ENCODE data around the gene LRP3. TPM values are rescaled to one million over a fixed set of nuclear protein-coding genes. Genes with fewer than 3 reads are reported as not detected.

The LRP3 gene
- total RNA-seq, 1 donor from 2014 or later = 28.8 TPM

DNA sequence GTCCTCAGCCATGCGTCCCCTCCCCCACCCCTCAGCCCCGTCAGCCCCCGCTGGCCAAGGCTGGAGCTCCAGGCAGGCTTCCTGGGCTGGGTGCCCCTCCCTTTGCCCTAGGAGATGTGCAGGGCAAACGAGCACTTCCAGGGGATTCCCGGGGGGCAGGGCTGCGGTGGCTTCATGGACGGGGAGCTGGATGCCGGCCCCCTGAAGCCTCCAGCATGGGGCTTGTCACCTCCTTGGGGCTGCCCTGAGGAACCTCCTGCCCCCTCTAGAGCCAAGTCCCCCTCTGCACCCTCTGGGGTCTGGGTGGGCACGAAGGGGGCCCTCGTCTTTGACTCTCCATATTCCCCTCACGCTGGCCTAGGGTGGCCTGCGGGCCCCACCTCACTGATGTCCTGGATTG is 56.9 kb downstream of the LRP3 start:
- peaks cover 0 to 1% of the 10 kb centered on the region in 2 donors for H3K9me3 ChIP-seq
- H3K4me1 ChIP-seq = no peaks in the 10 kb centered on the region
- intact Hi-C loops (cut with DNase I) = no loop called here
- DNase-seq (ENCODE audit: low spot score in 2 of 2) = no peak
- no peak overlapping the region for H3K27ac ChIP-seq
- no peak overlapping the region for H3K4me3 ChIP-seq
- H3K27me3 ChIP-seq = no peaks in the 10 kb centered on the region
- TF ChIP-seq, protein P1, sequence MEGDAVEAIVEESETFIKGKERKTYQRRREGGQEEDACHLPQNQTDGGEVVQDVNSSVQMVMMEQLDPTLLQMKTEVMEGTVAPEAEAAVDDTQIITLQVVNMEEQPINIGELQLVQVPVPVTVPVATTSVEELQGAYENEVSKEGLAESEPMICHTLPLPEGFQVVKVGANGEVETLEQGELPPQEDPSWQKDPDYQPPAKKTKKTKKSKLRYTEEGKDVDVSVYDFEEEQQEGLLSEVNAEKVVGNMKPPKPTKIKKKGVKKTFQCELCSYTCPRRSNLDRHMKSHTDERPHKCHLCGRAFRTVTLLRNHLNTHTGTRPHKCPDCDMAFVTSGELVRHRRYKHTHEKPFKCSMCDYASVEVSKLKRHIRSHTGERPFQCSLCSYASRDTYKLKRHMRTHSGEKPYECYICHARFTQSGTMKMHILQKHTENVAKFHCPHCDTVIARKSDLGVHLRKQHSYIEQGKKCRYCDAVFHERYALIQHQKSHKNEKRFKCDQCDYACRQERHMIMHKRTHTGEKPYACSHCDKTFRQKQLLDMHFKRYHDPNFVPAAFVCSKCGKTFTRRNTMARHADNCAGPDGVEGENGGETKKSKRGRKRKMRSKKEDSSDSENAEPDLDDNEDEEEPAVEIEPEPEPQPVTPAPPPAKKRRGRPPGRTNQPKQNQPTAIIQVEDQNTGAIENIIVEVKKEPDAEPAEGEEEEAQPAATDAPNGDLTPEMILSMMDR (IDR thresholded peaks at IDR 0.05) = no peak
- H3K36me3 ChIP-seq = no peaks in the 10 kb centered on the region

DNA sequence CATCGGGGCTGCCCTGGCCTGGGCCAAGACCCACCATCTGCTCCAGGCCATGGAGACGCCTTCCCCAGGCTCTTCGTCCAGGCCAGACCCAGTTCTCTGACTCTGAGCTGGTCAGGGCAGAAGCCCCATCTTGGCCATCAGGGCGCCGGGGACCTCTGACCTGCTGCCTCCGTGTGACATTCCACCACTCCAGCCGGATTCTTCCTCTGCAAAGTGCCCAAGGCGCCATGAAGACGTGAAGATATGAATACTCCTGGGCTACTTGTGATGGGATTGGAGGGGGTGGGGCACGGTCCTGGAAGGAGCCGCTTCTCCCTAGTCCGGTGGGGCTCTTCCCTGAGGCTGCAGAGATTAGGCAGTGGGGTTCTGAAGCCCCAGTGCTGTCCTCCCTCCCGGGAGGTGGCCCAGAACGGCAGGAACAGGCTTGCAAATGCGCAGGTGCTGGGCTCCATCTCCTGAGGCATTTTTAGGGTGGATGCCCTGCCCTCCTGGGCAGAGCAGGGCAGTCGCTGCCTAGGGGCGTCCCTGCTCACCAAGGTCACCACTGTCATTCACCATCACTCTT is 57.5 kb downstream of the LRP3 start:
- H3K4me1 ChIP-seq = no peaks in the 10 kb centered on the region
- intact Hi-C loops (cut with DNase I) = no loop called here
- DNase-seq (ENCODE audit: low spot score in 2 of 2) = no peak

DNA sequence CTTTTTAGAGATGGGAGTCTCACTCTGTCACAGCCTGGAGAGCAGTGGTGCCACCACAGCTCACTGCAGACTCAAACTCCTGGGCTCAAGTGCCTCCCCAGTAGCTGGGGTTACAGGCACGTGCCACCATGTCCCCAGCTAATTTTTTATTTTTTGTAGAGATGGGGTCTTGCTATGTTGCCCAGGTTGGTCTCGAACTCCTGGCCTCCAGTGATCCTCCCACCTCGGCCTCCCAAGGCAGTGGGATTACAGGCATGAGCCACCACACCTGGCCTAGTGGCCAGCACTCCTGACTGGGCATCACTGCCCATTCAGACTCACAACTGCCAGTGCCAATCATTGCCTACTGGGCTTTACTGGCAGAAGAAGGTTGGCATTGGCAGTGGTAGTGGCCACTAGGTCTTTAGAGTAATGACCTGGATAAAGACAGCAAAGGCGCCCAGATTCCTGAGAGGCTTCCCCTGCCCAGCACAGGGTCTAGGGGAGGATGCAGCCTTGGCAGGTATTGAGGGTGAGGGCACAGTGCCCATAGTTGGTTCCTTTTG is 58.4 kb downstream of the LRP3 start:
- Histone ChIP-seq H3K27me3 (no peaks in the 10 kb centered on the region), H3K4me1 (no peaks in the 10 kb centered on the region), H3K9me3 (peaks cover 0 to 1% of the 10 kb centered on the region in 2 donors), H3K27ac (no peak overlapping the region), H3K36me3 (no peaks in the 10 kb centered on the region), H3K4me3 (no peak overlapping the region)
- no peak for DNase-seq (ENCODE audit: low spot score in 2 of 2)
- intact Hi-C loops (cut with DNase I) = no loop called here
- TF ChIP-seq, protein P1 (IDR thresholded peaks at IDR 0.05) = no peak

More for the DNA sequence above, 57.5 kb downstream of the LRP3 start:
- Histone ChIP-seq H3K4me3 (no peak overlapping the region), H3K27ac (no peak overlapping the region), H3K9me3 (no peaks in the 10 kb centered on the region), H3K27me3 (no peaks in the 10 kb centered on the region), H3K36me3 (no peaks in the 10 kb centered on the region)
- TF ChIP-seq, protein P1 (IDR thresholded peaks at IDR 0.05) = no peak

DNA sequence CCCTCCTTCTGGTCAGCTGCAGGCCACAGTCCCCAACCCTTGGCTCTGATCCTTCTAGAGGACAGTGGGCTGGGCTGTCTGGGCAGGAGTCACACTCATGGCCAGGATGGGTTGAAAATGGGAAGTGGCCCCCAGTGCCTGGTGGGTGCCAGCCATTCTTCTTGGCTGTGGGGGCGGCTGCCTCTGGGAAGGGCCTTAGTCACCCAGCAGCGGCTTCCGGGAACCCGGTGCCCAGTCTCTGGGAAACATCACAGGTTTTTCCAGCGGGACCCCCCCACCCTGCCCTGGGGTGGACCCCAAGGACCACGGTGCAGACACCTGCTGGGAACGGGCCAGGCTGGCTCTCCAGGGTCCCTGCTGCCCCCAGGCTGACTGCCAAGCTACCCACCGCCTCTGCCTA is 58.8 kb downstream of the LRP3 start:
- TF ChIP-seq, protein P1 (IDR thresholded peaks at IDR 0.05) = no peak
- no peak for DNase-seq (ENCODE audit: low spot score in 2 of 2)
- intact Hi-C loops (cut with DNase I) = no loop called here

DNA sequence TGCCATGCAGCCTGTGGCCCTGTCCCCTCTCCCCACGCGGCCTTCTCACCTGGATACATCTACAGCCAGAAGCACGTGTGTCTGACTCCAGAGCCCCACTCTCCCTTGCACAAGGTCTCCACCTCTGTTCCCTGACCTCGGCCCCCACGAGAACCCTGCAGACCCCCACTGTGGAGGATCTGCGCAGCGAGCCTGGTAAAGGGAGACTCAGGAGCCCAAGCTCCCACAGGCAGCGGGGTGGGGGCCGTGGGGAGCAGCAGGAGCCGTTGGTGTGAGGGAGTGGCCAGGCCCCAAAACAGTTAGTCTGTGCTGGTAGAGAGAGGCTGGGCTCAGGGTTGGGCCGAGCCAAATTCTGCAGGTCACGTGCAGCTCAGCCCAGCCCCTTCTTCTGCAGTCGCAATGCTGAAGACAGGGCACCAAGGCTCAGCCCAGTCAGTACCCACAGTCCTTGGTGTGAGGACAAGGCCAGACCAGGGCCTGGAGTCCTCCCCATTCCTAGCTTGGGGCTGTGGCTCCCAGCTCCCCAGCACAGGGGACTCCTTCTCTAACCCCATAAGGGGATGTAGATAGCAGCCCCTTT is 60.2 kb downstream of the LRP3 start:
- intact Hi-C loops (cut with DNase I) = no loop called here
- Histone ChIP-seq H3K27ac (no peak overlapping the region), H3K27me3 (no peaks in the 10 kb centered on the region), H3K9me3 (peaks cover 0 to 5% of the 10 kb centered on the region in 2 donors), H3K4me3 (no peak overlapping the region), H3K36me3 (no peaks in the 10 kb centered on the region), H3K4me1 (no peaks in the 10 kb centered on the region)
- no peak for DNase-seq (ENCODE audit: low spot score in 2 of 2)
- TF ChIP-seq, protein P1 (IDR thresholded peaks at IDR 0.05) = no peak

More for the DNA sequence above, 58.8 kb downstream of the LRP3 start:
- Histone ChIP-seq H3K4me1 (no peaks in the 10 kb centered on the region), H3K36me3 (no peaks in the 10 kb centered on the region), H3K27me3 (no peaks in the 10 kb centered on the region), H3K4me3 (no peak overlapping the region), H3K27ac (no peak overlapping the region), H3K9me3 (peaks cover 0 to 5% of the 10 kb centered on the region in 2 donors)
